GM12878 (cell line): ENCODE measurements around the gene CDKN2AIPNL. TPM values are rescaled to one million over a fixed set of nuclear protein-coding genes. Genes with fewer than 3 reads are reported as not detected.

Experiments
- ATAC-seq: fragments of 200-7000 bp; cut with Tn5 transposase; 3 replicates; pipeline ENCODE4 v1.9.1; 2020; ENCODE audit warnings: mild to moderate bottlenecking, moderate library complexity
- BruUV-seq: library from RNA; stranded (reverse); fragments of 400-500 nt; replicated peaks from 2 replicates; lab custom pipeline; 2021; lab: Mats Ljungman, UMichigan
- CTCF ChIA-PET: fragments of 300-600 bp; sonication (Branson Sonifier 250); formaldehyde crosslinking; extraction: SDS; loops from one replicate; lab custom pipeline; 2021; ENCODE audit warnings: inconsistent platforms; lab: Yijun Ruan, JAX
- POLR2A ChIA-PET: fragments of 350-600 bp; formaldehyde crosslinking; extraction: SDS; loops from one replicate; lab custom pipeline; 2021; ENCODE audit warnings: inconsistent platforms; lab: Charles Lee
- RAD21 ChIA-PET: fragments of 300-600 bp; sonication (Branson Sonifier 250); formaldehyde crosslinking; loops from one replicate; lab custom pipeline; 2023; ENCODE audit warnings: antibody characterized with exemption; ENCODE audit not compliant: unreplicated experiment; lab: Charles Lee
- SMC1A ChIA-PET: fragments of 300-600 bp; sonication (Branson Sonifier 250); formaldehyde crosslinking; loops from one replicate; lab custom pipeline; 2023; ENCODE audit not compliant: unreplicated experiment, uncharacterized antibody; lab: Charles Lee
- DNase-seq: peaks from one replicate; pipeline ENCODE4 v3.0.0-alpha.2; 2011; ENCODE audit warnings: low read depth, low spot score
- FAIRE-seq: peaks from 3 replicates; lab custom pipeline; 2011; peaks lifted over from hg19 to GRCh38; lab: Jason Lieb, UNC
- H2AFZ ChIP-seq: 2 replicates; pipeline ENCODE4 v1.6.0; 2011; ENCODE audit warnings: low read depth, low read length, control low read depth; ENCODE audit not compliant: control insufficient read depth
- H3K27ac ChIP-seq: 2 replicates; pipeline ENCODE4 v1.5.1; 2011; ENCODE audit warnings: control low read depth; ENCODE audit not compliant: control insufficient read depth, insufficient read depth
- H3K27me3 ChIP-seq, 2 experiments: replicated peaks in 1 of 2; 2 replicates each; pipeline versions ENCODE4 v1.6.0 to v1.6.1; 2011; ENCODE audit warnings: low read length in 1 of 2; ENCODE audit not compliant: control insufficient read depth in 2 of 2, insufficient read depth in 2 of 2
- H3K36me3 ChIP-seq, 2 experiments: 2 replicates each; pipeline ENCODE4 v1.5.1; 2011; ENCODE audit warnings: low read length in 1 of 2; ENCODE audit not compliant: control insufficient read depth in 2 of 2, insufficient read depth in 2 of 2
- H3K4me1 ChIP-seq: 2 replicates; pipeline ENCODE4 v1.6.1; 2011; ENCODE audit warnings: mild to moderate bottlenecking, low read length, moderate library complexity, mixed read lengths; ENCODE audit not compliant: control insufficient read depth, insufficient read depth
- H3K4me2 ChIP-seq: 2 replicates; pipeline ENCODE4 v1.6.0; 2011; ENCODE audit warnings: control low read depth; ENCODE audit not compliant: control insufficient read depth, insufficient read depth
- H3K4me3 ChIP-seq: fragments of 200-600 bp; sonication (generic); 2 replicates; pipeline ENCODE4 v1.5.1; 2016
- H3K79me2 ChIP-seq: 2 replicates; pipeline ENCODE4 v1.6.0; 2011; ENCODE audit warnings: low read length; ENCODE audit not compliant: control insufficient read depth, insufficient read depth
- H3K9ac ChIP-seq: 2 replicates; pipeline ENCODE4 v1.8.0; 2011; ENCODE audit warnings: low read length, control low read depth, mixed read lengths; ENCODE audit not compliant: control insufficient read depth, insufficient read depth
- H3K9me3 ChIP-seq: replicated peaks from 3 replicates; pipeline ENCODE4 v1.5.1; 2011; ENCODE audit warnings: mild to moderate bottlenecking, low read length; ENCODE audit not compliant: control insufficient read depth, insufficient read depth
- H4K20me1 ChIP-seq: 2 replicates; pipeline ENCODE4 v1.6.0; 2011; ENCODE audit not compliant: control insufficient read depth, insufficient read depth
- CREB1 ChIP-seq: IDR thresholded peaks from 2 replicates; pipeline ENCODE4 v1.6.1; 2012; ENCODE audit warnings: low read depth, mild to moderate bottlenecking, inconsistent platforms
- CUX1 ChIP-seq: IDR thresholded peaks from 2 replicates; pipeline ENCODE4 v1.6.1; 2012; ENCODE audit warnings: improper control_type of control experiment, low read depth, low read length; ENCODE audit not compliant: insufficient replicate concordance
- FOXK2 ChIP-seq: fragments of 450-650 bp; IDR thresholded peaks from 2 replicates; pipeline ENCODE4 v1.6.1; 2017; ENCODE audit warnings: mild to moderate bottlenecking, moderate library complexity
- FOXM1 ChIP-seq: IDR thresholded peaks from 2 replicates; pipeline ENCODE4 v1.6.1; 2012; ENCODE audit warnings: low read depth, mild to moderate bottlenecking, inconsistent platforms, low read length, moderate library complexity
- HDGF ChIP-seq: fragments of 450-650 bp; IDR thresholded peaks from 2 replicates; pipeline ENCODE4 v1.6.1; 2016; ENCODE audit warnings: antibody characterized with exemption
- IRF3 ChIP-seq: fragments of 450-650 bp; IDR thresholded peaks from 2 replicates; pipeline ENCODE4 v1.6.1; 2014; ENCODE audit warnings: mild to moderate bottlenecking
- JUNB ChIP-seq: IDR thresholded peaks from 2 replicates; pipeline ENCODE4 v1.6.1; 2016; ENCODE audit warnings: antibody characterized with exemption, mild to moderate bottlenecking
- PAX5 ChIP-seq: IDR thresholded peaks from 2 replicates; pipeline ENCODE4 v1.6.1; 2011; ENCODE audit warnings: low read depth, low read length, borderline replicate concordance
- POLR2A ChIP-seq: IDR thresholded peaks from 2 replicates; pipeline ENCODE4 v1.6.1; 2011; ENCODE audit warnings: low read depth, mild to moderate bottlenecking, low read length
- TARDBP ChIP-seq: IDR thresholded peaks from 2 replicates; pipeline ENCODE4 v1.6.1; 2016; ENCODE audit warnings: borderline replicate concordance
- WGBS: methylation state at CpG from one replicate; pipeline ENCODE4 v1.1.6; 2016; ENCODE audit warnings: low lambda C conversion rate; ENCODE audit not compliant: insufficient replicate concordance, insufficient coverage; ENCODE audit errors: missing lambda C conversion rate; 5-methylcytosine and 5-hydroxymethylcytosine counted together
- in situ Hi-C: fragments of 300-500 bp; cut with MboI; formaldehyde crosslinking; loops from 9 replicates; pipeline ENCODE4 v1.14.3; 2018; ENCODE audit warnings: mixed read lengths
- intact Hi-C: fragments of 100-400 bp; cut with micrococcal nuclease; formaldehyde crosslinking; loops from one replicate; pipeline ENCODE4 v1.14.2; 2022; ENCODE audit not compliant: unreplicated experiment
- polyA plus RNA-seq, 11 experiments: library from polyadenylated mRNA; depleted of rRNA in 4 of 11; unstranded in 6 of 11; stranded (reverse) in 5 of 11; fragments of >200 nt; fragmentation: Nextera tagmentation in 4 of 11; fragmentation: Illumina TruSeq in 1 of 11; extraction: Ambion mirVana in 4 of 11; extraction: Trizol in 1 of 11; gene quantifications; 1 replicate in 1 of 11; 2 replicates in 10 of 11; pipeline versions ENCODE4 v1.2.1 to v1.2.3, GENCODE V29; 2011 to 2016; ENCODE audit warnings: inconsistent platforms in 2 of 11, missing spikeins in 2 of 11, low read depth in 1 of 11
- total RNA-seq, 4 experiments: library from RNA; depleted of rRNA in 3 of 4; stranded (reverse); fragments of >200 nt in 3 of 4; fragmentation: Illumina TruSeq in 1 of 4; extraction: Trizol in 1 of 4; gene quantifications; 2 replicates each; pipeline versions ENCODE4 v1.2.1 to v1.2.3, GENCODE V29; 2013 to 2021

Gene CDKN2AIPNL
- total and polyA plus RNA-seq, 10 of the 15 experiments (the other 5 are each of a cell fraction or from before 2014, with no cell fraction given): 23.5 to 72.0 (median 36.6) TPM

- 43% methylated on average over 3 of the region's 3 CpGs for WGBS
- no peak for ATAC-seq
These were observed 46.1 kb upstream of the CDKN2AIPNL start for GRCh38 chr5:134457801-134458200.

More at GRCh38 chr5:134457801-134458200, 46.1 kb upstream of the CDKN2AIPNL start:
- H3K9me3 ChIP-seq: no peaks in the 10 kb centered on the region
- ChIA-PET RAD21 (no interaction called here), CTCF (interaction anchor here (1.0 to 1.3 kb wide), 2 partner anchors 28 to 41 kb away, joined by 3 to 4 read pairs; no protein-coding TSS in a partner anchor), SMC1A (interaction anchor here (0.6 to 0.7 kb wide), 2 partner anchors 52 to 210 kb away, joined by 3 read pairs; no protein-coding TSS in a partner anchor), POLR2A (no interaction called here)
- no peaks in the 10 kb centered on the region for H4K20me1 ChIP-seq
- intact Hi-C loops: no loop called here
- no TSS peak for BruUV-seq
- H3K27me3 ChIP-seq: no peaks in the 10 kb centered on the region; a peak in 1 of 4 replicates
- no peak overlapping the region for H3K27ac ChIP-seq
- in situ Hi-C loops: no loop called here
- no peak for DNase-seq
- no peaks in the 10 kb centered on the region for H3K4me1 ChIP-seq
- no peaks in the 10 kb centered on the region for H3K79me2 ChIP-seq
- H3K9ac ChIP-seq: no peak overlapping the region
- TF ChIP-seq PAX5 (no peak), CREB1 (no peak), FOXK2 (no peak), POLR2A (no peak), IRF3 (no peak), TARDBP (no peak), CUX1 (no peak), FOXM1 (no peak), HDGF (no peak), JUNB (no peak)
- H3K4me3 ChIP-seq: no peak overlapping the region
- H3K4me2 ChIP-seq: no peak overlapping the region
- H2AFZ ChIP-seq: no peak overlapping the region
- no peak for FAIRE-seq
- no peaks in the 10 kb centered on the region for H3K36me3 ChIP-seq
